ENCODE measurements around the gene ARRDC2.
"Not testable (repeated sequence)": the region's sequence is repeated elsewhere in the genome, so short reads cannot be mapped to it uniquely, and the experiment has no call there.

Gene ARRDC2

GRCh38 chr19:18017275-18018083, 9.5 kb downstream of the ARRDC2 start:
- no peak for DNase-seq

GRCh38 chr19:18020212-18021085, 12.5 kb downstream of the ARRDC2 start:
- DNase-seq, result no peak

GRCh38 chr19:18021121-18021755, 13.3 kb downstream of the ARRDC2 start:
- no peak for DNase-seq

- DNase-seq, result peak in 1 of 2 experiments; percentile 21
Measured at GRCh38 chr19:18023622-18024251, 15.8 kb downstream of the ARRDC2 start.

- no peak for DNase-seq
Measured at GRCh38 chr19:18027151-18027550, 19.2 kb downstream of the ARRDC2 start.

- peak; percentile 32 to 74 for DNase-seq
Measured at GRCh38 chr19:18029617-18030338, 21.8 kb downstream of the ARRDC2 start.

- not testable (repeated sequence) for DNase-seq
Measured at GRCh38 chr19:18031401-18031800, 23.4 kb downstream of the ARRDC2 start.

- not testable (repeated sequence) for DNase-seq
Measured at GRCh38 chr19:18032102-18032501, 24.1 kb downstream of the ARRDC2 start.

- DNase-seq, result no peak
Measured at GRCh38 chr19:18041054-18041453, 33.1 kb downstream of the ARRDC2 start.

GRCh38 chr19:18043676-18044075, 35.7 kb downstream of the ARRDC2 start:
- no peak for DNase-seq

GRCh38 chr19:18044825-18045304, 36.9 kb downstream of the ARRDC2 start:
- peak in 1 of 2 experiments; percentile 14 for DNase-seq

- no peak for DNase-seq
Measured at GRCh38 chr19:18045307-18046050, 37.5 kb downstream of the ARRDC2 start.

GRCh38 chr19:18046059-18046718, 38.2 kb downstream of the ARRDC2 start:
- no peak for DNase-seq

- DNase-seq, result no peak
Measured at GRCh38 chr19:18049385-18049784, 41.4 kb downstream of the ARRDC2 start.

GRCh38 chr19:18051887-18052286, 43.9 kb downstream of the ARRDC2 start:
- DNase-seq, result no peak

GRCh38 chr19:18053576-18054219, 45.7 kb downstream of the ARRDC2 start:
- DNase-seq, result no peak

- no peak for DNase-seq
Measured at GRCh38 chr19:18055967-18056366, 48.0 kb downstream of the ARRDC2 start.

- no peak for DNase-seq
Measured at GRCh38 chr19:18057557-18057956, 49.6 kb downstream of the ARRDC2 start.

GRCh38 chr19:18058208-18059009, 50.4 kb downstream of the ARRDC2 start:
- peak; percentile 62 to 67 for DNase-seq
